Upper lobe of left lung (tissue), 4 donors: ENCODE results near the gene CIC.

Experiments
- CTCF ChIP-seq, 6 experiments: fragments of 450-650 bp in 4 of 6; fragments of 200-600 bp in 2 of 6; sonication (generic) in 2 of 6; IDR thresholded peaks; one replicate each; pipeline ENCODE4 v1.5.1; 2016 to 2019; ENCODE audit warnings: antibody characterized with exemption in 6 of 6
- POLR2A ChIP-seq, 4 donors: fragments of 450-650 bp; IDR thresholded peaks; one replicate each; pipeline ENCODE4 v1.5.1; 2016 to 2017; ENCODE audit warnings: antibody characterized with exemption in 4 of 4, mild to moderate bottlenecking in 2 of 4
- POLR2AphosphoS5 ChIP-seq, 2 donors: sonication (generic); formaldehyde crosslinking; IDR thresholded peaks; one replicate each; pipeline ENCODE4 v1.5.1; 2017; ENCODE audit warnings: antibody characterized with exemption in 2 of 2

DNA sequence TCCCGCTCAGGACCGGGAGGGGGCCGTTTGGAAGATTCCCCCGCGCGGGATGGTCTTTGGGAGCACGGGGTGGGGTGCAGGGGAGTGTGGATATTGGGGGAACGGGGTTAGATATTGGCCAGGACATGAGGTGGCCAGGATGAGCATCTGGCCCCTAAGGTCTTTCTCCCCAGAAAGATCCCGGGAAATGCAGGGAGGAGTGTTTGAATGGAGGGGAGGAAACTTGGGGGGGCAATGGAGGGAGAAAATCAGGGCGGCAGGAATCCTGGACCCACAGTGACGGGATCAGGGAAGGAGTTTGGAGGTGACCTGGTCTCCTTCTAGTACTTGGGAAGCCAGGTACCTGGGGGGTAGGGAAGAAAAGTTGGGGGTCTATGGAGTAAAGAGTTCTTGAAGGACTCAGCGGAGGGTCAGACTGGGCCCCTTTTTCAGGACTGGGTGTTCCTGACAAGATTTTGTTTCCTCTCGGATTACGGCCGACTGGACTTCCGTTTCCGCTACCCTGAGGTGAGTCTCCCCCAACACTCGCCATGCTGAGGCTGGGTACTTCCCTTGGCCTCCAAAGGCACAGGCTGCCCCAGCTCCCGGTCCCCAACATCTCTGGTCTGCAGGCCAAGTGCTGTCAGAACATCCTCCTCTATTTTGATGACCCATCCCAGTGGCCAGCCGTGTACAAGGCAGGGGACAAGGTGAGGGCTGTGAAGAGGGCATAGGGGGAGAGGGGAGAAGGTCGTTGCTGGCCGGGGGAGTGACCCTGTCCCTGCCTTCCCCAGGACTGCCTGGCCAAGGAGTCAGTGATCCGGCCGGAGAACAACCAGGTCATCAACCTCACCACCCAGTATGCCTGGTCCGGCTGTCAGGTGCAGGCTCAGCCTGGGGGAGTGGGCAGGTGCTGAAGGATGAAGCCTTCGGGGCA, 45.0 kb downstream of the CIC start:
- peak in 1 of 6 experiments; percentile 8 for TF ChIP-seq CTCF (IDR thresholded peaks at IDR 0.05)
- TF ChIP-seq POLR2AphosphoS5 (IDR thresholded peaks at IDR 0.05), result no peak
- no peak for TF ChIP-seq POLR2A (IDR thresholded peaks at IDR 0.05)
